OCI-LY1 (cell line): ENCODE results near the gene CCDC83.

Source experiments
- CTCF ChIP-seq: fragments of 200-600 bp; sonication (generic), shearing (Covaris generic); IDR thresholded peaks from 2 replicates; pipeline ENCODE4 v1.5.1; 2017; ENCODE audit warnings: mild to moderate bottlenecking, antibody characterized with exemption, low read length, moderate library complexity, mixed read lengths
- EZH2 ChIP-seq: fragments of 200-600 bp; sonication (generic), shearing (Covaris generic); IDR thresholded peaks from 2 replicates; pipeline ENCODE4 v1.8.0; 2017; ENCODE audit warnings: borderline replicate concordance, mixed run types, mild to moderate bottlenecking, antibody characterized with exemption, low read length, moderate library complexity, mixed read lengths

DNA sequence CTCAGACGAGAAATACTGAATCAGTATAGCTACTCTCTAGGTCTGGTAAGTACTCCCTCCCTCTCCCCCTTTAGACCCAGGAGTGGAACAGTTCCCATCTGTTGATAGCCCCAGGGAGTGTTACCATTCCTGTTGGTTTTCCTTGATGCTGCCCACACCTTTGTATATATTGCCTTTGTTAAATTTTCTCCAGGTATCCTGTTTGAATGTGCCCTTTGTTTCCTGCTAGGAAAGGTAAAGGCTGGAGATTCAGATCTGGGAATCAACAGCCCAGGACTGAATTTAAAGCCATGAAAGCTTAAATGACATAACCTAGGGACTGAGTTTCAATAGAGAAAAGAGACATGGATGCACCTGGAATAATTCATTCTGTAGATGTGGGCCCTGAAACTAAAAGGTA lies 68.3 kb downstream of the CCDC83 start:
- no peak for TF ChIP-seq CTCF
- TF ChIP-seq EZH2, result no peak
